IPS-18a (cell line): Measurements from ENCODE around the gene GPR3.

ENCODE experiments used
- H3K27ac ChIP-seq: one replicate; pipeline ENCODE4 v1.5.1; 2013; ENCODE audit warnings: low read length
- H3K27me3 ChIP-seq: one replicate; pipeline ENCODE4 v1.6.1; 2013; ENCODE audit warnings: mild to moderate bottlenecking, low read length; ENCODE audit not compliant: control insufficient read depth, insufficient read depth
- H3K36me3 ChIP-seq: one replicate; pipeline ENCODE4 v1.6.1; 2013; ENCODE audit warnings: low read depth, low read length; ENCODE audit not compliant: control insufficient read depth
- H3K4me1 ChIP-seq: one replicate; pipeline ENCODE4 v1.6.1; 2013; ENCODE audit warnings: low read depth, low read length; ENCODE audit not compliant: control insufficient read depth
- H3K4me3 ChIP-seq: one replicate; pipeline ENCODE4 v1.5.1; 2013; ENCODE audit warnings: low read length
- H3K9ac ChIP-seq: one replicate; pipeline ENCODE4 v1.6.1; 2013; ENCODE audit warnings: mild to moderate bottlenecking, low read length, moderate library complexity
- H3K9me3 ChIP-seq: one replicate; pipeline ENCODE4 v1.6.1; 2013; ENCODE audit warnings: low read depth, low read length; ENCODE audit not compliant: control insufficient read depth

GPR3 gene

GRCh38 chr1:27372022-27372807 lies 20.2 kb upstream of the GPR3 start:
- peaks cover 7% of the 10 kb centered on the region for H3K27me3 ChIP-seq
- H3K36me3 ChIP-seq = no peaks in the 10 kb centered on the region
- no peak overlapping the region for H3K27ac ChIP-seq
- no peak overlapping the region for H3K9ac ChIP-seq
- H3K9me3 ChIP-seq = no peaks in the 10 kb centered on the region
- no peak overlapping the region for H3K4me3 ChIP-seq
- peaks cover 5% of the 10 kb centered on the region for H3K4me1 ChIP-seq

GRCh38 chr1:27372808-27373690 lies 19.4 kb upstream of the GPR3 start:
- Histone ChIP-seq H3K4me3 (no peak overlapping the region), H3K4me1 (no peaks in the 10 kb centered on the region), H3K36me3 (no peaks in the 10 kb centered on the region), H3K9ac (no peak overlapping the region), H3K9me3 (no peaks in the 10 kb centered on the region), H3K27ac (no peak overlapping the region), H3K27me3 (no peaks in the 10 kb centered on the region)

- H3K27ac ChIP-seq = no peak within 1 kb of the TSS
- no peak within 1 kb of the TSS for H3K9ac ChIP-seq
- H3K9me3 ChIP-seq = no peaks in the 10 kb centered on the region
- no peaks in the 10 kb centered on the region for H3K36me3 ChIP-seq
- H3K4me3 ChIP-seq = no peak within 1 kb of the TSS
- H3K4me1 ChIP-seq = no peaks in the 10 kb centered on the region
- no peaks in the 10 kb centered on the region for H3K27me3 ChIP-seq
These were observed 17.9 kb upstream of the GPR3 start, which contains the start of gene FCN3 for GRCh38 chr1:27374362-27375086. TSS of gene FCN3 (minus strand) at chr1:27374824. CDS start at chr1:27374818, 6 bp downstream.

- no peaks in the 10 kb centered on the region for H3K9me3 ChIP-seq
- H3K27ac ChIP-seq = no peak overlapping the region
- peaks cover 15% of the 10 kb centered on the region for H3K27me3 ChIP-seq
- no peak overlapping the region for H3K9ac ChIP-seq
- H3K4me3 ChIP-seq = no peak overlapping the region
- H3K4me1 ChIP-seq = no peaks in the 10 kb centered on the region
- no peaks in the 10 kb centered on the region for H3K36me3 ChIP-seq
These were observed 14.5 kb upstream of the GPR3 start for GRCh38 chr1:27377760-27378495.

GRCh38 chr1:27379564-27380122 lies 12.8 kb upstream of the GPR3 start:
- H3K9ac ChIP-seq = no peak overlapping the region
- H3K4me1 ChIP-seq = no peaks in the 10 kb centered on the region

GRCh38 chr1:27380224-27380623 lies 12.2 kb upstream of the GPR3 start:
- Histone ChIP-seq H3K9ac (no peak overlapping the region), H3K4me3 (no peak overlapping the region), H3K9me3 (no peaks in the 10 kb centered on the region), H3K36me3 (no peaks in the 10 kb centered on the region), H3K27me3 (peaks cover 15% of the 10 kb centered on the region), H3K27ac (no peak overlapping the region), H3K4me1 (no peaks in the 10 kb centered on the region)

More at GRCh38 chr1:27379564-27380122, 12.8 kb upstream of the GPR3 start:
- no peaks in the 10 kb centered on the region for H3K36me3 ChIP-seq
- H3K27ac ChIP-seq = no peak overlapping the region
- no peak overlapping the region for H3K4me3 ChIP-seq
- no peaks in the 10 kb centered on the region for H3K9me3 ChIP-seq
- peaks cover 15% of the 10 kb centered on the region for H3K27me3 ChIP-seq

- Histone ChIP-seq H3K27me3 (peaks cover 15% of the 10 kb centered on the region), H3K36me3 (no peaks in the 10 kb centered on the region), H3K27ac (no peak overlapping the region), H3K4me3 (no peak overlapping the region), H3K9ac (no peak overlapping the region), H3K4me1 (no peaks in the 10 kb centered on the region), H3K9me3 (no peaks in the 10 kb centered on the region)
These were observed 11.4 kb upstream of the GPR3 start for GRCh38 chr1:27380766-27381733.

GRCh38 chr1:27381969-27382762 lies 10.3 kb upstream of the GPR3 start:
- Histone ChIP-seq H3K4me3 (no peak overlapping the region), H3K9ac (no peak overlapping the region)

GRCh38 chr1:27383039-27383605 lies 9.3 kb upstream of the GPR3 start, which contains the start of gene CD164L2:
TSS of gene CD164L2 (minus strand) at chr1:27383333. CDS start at chr1:27383239, 94 bp downstream.
- Histone ChIP-seq H3K36me3 (no peaks in the 10 kb centered on the region), H3K9me3 (no peaks in the 10 kb centered on the region), H3K27ac (no peak within 1 kb of the TSS), H3K4me3 (peak within 1 kb of the TSS; percentile 50), H3K4me1 (no peaks in the 10 kb centered on the region), H3K27me3 (peaks cover 15% of the 10 kb centered on the region), H3K9ac (no peak within 1 kb of the TSS)

More at GRCh38 chr1:27381969-27382762, 10.3 kb upstream of the GPR3 start:
- Histone ChIP-seq H3K36me3 (no peaks in the 10 kb centered on the region), H3K27ac (no peak overlapping the region), H3K9me3 (no peaks in the 10 kb centered on the region), H3K4me1 (no peaks in the 10 kb centered on the region), H3K27me3 (peaks cover 15% of the 10 kb centered on the region)
